HL-60/S4 treated with phorbol 12-myristate 13-acetate at 8.2 ng/mL for 4 days and 3 days (cell line): Measurements from ENCODE around the gene EZH2.

Source experiments
- in situ Hi-C: fragments of 300-500 bp; cut with MboI; formaldehyde crosslinking; loops from 2 replicates; pipeline ENCODE4 v1.15.0; 2022; ENCODE audit warnings: low sequenced_read_pairs

The EZH2 gene

DNA sequence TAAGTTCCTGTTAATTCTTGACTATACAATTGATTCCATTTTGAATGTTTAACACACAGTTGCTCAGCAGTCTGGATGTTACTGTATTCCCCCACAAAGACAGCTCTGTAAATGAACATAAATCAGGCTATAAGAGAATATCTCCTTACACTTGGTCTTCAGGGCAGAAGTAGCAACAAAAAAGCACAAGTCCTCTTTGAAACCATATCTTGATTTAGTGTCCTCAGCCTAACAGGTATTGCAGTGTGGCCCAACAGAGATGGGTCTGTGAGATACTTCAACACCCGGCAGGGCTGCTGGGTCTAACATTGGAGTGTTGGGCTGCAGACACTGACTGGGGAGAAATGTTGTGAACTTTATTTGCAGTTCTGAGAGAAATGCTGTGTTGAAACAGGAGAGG, 109.6 kb downstream of the EZH2 start:
- in situ Hi-C loops = no loop called here

DNA sequence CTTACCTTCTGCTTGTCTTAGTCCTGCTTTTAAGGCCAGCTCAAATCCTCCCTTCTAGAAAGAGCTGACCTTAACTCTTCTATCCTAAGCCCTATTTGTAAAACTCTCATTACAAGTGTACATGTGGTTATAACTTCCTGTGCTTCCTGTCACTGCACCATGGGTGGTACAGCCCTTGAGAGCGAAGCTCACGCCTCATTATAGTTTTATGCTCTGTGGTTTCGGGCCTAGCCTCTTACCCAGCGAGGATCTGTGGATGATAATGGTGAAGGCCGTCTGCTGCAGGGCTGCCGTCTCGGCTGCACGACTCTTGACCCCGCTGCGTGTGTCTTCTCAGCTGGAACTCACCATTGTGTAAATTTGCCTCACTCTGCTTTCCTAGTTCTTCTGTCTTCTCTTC, 110.8 kb downstream of the EZH2 start:
- in situ Hi-C loops = no loop called here

DNA sequence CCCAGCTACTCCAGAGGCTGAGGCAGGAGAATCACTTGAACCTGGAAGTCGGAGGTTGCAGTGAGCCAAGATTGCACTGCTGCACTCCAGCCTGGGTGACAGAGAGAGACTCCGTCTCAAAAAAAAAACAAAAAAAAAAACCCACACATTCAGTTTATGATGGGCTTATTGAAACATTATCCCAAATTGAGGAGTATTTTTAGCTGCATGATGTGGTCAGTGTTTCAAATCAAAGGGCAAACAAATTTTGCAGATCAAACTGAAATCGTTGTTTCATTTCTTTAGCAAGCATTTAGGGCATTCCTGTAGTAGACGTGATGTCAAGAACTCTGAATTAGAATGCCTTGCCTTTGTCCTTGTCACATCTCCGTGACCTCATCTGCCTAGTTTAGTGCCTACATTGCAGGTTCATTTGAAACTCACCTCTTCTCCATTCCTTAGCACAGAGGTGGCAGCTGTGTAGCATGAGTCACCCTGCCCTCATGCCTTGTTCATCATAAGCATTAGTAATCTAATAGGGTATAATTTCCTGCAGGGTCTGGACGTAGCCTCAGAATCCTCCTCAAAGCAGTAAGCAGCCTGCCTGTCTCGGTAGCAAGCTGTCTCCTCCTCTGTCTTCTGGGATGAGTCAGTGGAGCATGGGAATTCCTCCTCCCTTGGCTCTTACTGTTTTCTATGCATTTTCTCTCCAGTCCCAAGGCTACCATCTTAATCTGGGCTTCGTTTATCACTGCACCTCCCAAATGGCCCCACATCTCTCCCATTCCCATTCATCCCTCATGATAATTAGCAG, 111.6 kb downstream of the EZH2 start:
- in situ Hi-C loops = no loop called here

DNA sequence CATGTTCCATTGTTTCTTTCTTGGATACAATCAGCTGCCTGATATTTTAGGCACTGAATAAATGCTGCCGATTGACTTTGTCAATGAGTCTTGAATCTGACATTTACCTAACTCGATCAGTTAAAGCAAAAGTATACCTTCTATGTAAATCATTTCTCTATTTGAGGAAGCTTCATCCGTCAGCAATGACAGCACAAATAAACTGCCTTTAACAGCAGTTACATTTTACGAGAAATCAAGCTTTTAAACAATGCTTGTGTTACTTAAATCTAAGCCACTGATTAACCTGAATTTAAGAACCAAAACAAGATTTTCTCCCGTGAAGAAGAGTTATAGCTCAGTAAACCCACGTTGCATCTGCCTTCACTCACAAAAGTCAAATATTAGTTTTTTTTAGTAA, 114.1 kb downstream of the EZH2 start:
- in situ Hi-C loops = no loop called here

DNA sequence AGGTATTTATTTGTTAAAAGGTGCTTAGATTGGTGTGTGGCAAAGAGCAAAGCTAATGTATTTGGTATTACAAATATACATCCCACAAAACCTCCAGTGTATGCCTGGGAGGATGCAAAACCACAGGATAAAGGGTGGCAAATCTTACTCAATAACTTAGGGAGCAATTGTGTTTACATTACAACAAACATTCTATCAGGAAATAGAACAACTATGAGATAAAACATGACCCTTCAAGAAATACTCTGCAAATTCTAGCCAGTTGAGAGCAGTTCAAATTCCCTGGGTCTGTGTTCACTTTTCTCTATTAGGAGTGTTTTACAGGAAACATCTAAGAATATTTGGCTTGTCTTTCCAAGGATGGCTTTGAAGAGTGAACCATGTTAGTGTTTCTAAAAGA, 120.5 kb downstream of the EZH2 start:
- in situ Hi-C loops = no loop called here

DNA sequence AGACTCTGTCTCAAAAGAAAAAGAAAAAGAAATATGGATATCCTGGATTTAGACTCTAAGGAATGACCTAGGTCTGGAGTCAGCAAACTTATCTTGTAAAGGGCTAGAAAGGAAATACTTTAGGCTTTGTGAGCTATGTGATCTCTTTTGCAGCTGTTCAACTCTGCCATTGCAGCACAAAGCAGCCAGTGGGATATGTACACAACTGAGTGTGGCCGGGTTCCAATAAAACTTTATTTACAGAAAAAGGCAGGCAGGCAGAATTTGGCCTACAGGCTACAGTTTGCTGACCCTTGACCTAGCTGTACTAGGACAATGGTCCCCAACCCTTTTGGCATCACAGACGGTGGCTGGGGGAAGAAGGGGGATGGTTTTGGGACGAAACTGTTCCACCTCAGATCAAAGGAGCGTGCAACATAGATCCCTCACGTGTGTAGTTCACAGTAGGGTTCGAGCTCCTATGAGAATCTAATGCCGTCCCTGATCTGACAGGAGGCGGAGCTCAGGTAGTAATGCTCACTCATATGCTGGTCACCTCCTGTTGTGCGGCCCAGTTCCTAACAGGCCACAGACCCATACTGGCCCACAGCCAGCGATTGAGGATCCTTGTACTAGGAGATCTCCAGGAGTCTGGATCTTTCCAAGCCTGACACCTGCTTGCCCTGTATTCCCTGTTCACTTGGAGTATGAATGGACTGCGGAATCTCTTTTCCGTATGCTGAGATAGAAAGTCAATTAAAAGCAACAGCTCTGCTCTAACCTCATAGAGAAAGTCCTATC, 122.4 kb downstream of the EZH2 start:
- in situ Hi-C loops = no loop called here
